ENCODE data around the gene STARD9.

DNA sequence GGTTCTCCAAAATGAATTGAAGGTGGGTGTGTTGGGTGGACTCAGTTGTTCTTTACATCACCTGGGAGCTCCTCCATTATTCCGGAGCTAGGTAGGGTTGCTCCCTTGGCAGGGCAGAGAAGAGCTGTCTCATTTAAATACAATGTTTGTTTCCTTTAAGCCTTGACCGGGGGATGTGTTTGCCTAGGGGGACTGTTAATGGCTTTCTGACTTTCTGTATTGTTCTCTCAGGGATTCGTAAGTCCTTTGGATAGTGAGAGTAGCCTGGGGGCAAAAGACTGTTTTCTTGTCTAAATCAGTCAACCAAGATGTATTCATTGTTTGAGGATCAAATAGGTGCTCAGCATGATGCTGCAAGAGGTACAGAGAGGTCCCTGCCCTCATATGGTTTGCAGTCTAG, 90.4 kb downstream of the STARD9 start:
- TF ChIP-seq, protein P1, sequence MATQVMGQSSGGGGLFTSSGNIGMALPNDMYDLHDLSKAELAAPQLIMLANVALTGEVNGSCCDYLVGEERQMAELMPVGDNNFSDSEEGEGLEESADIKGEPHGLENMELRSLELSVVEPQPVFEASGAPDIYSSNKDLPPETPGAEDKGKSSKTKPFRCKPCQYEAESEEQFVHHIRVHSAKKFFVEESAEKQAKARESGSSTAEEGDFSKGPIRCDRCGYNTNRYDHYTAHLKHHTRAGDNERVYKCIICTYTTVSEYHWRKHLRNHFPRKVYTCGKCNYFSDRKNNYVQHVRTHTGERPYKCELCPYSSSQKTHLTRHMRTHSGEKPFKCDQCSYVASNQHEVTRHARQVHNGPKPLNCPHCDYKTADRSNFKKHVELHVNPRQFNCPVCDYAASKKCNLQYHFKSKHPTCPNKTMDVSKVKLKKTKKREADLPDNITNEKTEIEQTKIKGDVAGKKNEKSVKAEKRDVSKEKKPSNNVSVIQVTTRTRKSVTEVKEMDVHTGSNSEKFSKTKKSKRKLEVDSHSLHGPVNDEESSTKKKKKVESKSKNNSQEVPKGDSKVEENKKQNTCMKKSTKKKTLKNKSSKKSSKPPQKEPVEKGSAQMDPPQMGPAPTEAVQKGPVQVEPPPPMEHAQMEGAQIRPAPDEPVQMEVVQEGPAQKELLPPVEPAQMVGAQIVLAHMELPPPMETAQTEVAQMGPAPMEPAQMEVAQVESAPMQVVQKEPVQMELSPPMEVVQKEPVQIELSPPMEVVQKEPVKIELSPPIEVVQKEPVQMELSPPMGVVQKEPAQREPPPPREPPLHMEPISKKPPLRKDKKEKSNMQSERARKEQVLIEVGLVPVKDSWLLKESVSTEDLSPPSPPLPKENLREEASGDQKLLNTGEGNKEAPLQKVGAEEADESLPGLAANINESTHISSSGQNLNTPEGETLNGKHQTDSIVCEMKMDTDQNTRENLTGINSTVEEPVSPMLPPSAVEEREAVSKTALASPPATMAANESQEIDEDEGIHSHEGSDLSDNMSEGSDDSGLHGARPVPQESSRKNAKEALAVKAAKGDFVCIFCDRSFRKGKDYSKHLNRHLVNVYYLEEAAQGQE (IDR thresholded peaks at IDR 0.05; ENCODE audit: insufficient read depth in 1 of 2, low read depth in 2 of 2, low read length in 2 of 2): no peak
- TF ChIP-seq POLR2AphosphoS5 (IDR thresholded peaks at IDR 0.05; ENCODE audit: low read depth, low read length): no peak
- TF ChIP-seq SIN3A (IDR thresholded peaks at IDR 0.05; ENCODE audit: borderline replicate concordance, insufficient read depth, low read length): no peak
- no peak for TF ChIP-seq TAF1 (IDR thresholded peaks at IDR 0.05; ENCODE audit: borderline replicate concordance, insufficient read depth, low read length)
